ENCODE measurements around the gene RGS8.

- TF ChIP-seq CTCF (IDR thresholded peaks at IDR 0.05) (no peak), EZH2 (IDR thresholded peaks at IDR 0.05; ENCODE audit: borderline replicate concordance, insufficient read depth, low read depth, low read length, poor library complexity, severe bottlenecking) (no peak)
Observed at GRCh38 chr1:182731852-182732575, 47.6 kb upstream of the RGS8 start.
